Activated CD4-positive, alpha-beta T cell treated with anti-CD3 and anti-CD28 coated beads for 4 hours (primary cell): ENCODE data around the gene ITGA7.

Experiments used
- DNase-seq, 2 donors: peaks; one replicate each; pipeline ENCODE4 v3.0.0-alpha.2; 2020

The ITGA7 gene, protein sequence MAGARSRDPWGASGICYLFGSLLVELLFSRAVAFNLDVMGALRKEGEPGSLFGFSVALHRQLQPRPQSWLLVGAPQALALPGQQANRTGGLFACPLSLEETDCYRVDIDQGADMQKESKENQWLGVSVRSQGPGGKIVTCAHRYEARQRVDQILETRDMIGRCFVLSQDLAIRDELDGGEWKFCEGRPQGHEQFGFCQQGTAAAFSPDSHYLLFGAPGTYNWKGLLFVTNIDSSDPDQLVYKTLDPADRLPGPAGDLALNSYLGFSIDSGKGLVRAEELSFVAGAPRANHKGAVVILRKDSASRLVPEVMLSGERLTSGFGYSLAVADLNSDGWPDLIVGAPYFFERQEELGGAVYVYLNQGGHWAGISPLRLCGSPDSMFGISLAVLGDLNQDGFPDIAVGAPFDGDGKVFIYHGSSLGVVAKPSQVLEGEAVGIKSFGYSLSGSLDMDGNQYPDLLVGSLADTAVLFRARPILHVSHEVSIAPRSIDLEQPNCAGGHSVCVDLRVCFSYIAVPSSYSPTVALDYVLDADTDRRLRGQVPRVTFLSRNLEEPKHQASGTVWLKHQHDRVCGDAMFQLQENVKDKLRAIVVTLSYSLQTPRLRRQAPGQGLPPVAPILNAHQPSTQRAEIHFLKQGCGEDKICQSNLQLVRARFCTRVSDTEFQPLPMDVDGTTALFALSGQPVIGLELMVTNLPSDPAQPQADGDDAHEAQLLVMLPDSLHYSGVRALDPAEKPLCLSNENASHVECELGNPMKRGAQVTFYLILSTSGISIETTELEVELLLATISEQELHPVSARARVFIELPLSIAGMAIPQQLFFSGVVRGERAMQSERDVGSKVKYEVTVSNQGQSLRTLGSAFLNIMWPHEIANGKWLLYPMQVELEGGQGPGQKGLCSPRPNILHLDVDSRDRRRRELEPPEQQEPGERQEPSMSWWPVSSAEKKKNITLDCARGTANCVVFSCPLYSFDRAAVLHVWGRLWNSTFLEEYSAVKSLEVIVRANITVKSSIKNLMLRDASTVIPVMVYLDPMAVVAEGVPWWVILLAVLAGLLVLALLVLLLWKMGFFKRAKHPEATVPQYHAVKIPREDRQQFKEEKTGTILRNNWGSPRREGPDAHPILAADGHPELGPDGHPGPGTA

DNA sequence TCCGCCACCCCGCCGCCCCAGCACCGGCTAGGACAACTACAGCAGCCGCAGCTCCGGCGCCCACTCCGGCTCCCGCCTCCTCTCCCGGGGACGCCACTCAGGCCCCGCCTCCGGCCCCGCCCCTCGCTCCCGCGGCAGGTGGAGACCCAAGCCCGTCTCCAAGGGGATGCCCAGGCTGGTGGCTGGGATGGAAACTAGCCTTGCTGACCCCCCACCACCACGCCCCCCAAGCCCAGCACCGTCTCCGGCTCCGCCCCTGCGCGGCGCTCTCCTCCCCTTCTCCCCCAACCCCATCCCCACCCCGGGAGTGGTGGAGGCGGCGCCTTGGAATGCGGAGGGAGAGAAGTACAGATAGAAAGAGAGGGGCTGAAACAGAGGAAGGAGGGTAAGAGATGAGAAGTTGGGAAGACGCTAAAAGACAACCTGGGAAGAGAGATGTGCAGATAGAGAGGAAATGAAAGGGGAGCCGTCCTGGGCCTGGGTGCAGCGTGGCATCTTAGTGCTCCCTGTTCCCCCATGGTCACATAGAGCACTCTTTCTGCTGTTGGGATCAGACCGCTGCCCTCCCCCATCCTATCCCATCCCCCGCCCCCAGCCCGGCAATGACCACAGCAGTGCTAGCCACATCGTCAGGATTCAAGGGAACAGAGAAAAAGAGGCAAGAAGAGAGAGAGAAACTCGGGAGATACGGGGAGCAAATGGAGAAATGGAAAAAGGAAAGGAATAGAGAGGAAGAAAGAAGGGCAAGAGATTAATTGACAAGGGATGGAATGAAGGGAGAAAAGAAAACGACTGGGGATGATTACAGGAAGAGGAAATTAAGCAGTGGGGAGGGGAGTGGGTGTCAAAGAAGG is at the start of gene ITGA7:
Gene ITGA7 (minus strand): TSS at position 64 of the 854 bp plus-strand sequence. CDS start 222 bp downstream, outside the sequence.
- peak; percentile 66 to 70 for DNase-seq

DNA sequence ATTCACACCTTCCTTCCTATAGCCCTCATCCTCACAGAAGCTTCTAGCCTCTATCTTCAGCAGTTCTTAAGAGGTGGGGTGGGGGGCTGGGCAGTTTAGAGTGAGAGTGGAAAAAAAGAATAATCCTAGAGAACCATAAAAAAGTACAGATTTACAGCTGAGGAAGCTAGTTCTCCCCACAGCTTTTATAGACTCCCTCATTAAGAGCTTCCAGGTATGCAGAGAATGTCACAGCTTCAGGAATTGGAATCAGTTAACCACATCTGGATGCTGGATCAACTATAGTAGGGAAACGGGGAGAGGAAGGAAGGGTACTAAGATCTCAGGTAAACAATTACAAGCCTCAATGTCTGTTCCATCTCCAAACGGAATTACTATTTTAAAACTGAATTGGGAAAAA is 47.5 kb upstream of the ITGA7 start:
- no peak for DNase-seq

DNA sequence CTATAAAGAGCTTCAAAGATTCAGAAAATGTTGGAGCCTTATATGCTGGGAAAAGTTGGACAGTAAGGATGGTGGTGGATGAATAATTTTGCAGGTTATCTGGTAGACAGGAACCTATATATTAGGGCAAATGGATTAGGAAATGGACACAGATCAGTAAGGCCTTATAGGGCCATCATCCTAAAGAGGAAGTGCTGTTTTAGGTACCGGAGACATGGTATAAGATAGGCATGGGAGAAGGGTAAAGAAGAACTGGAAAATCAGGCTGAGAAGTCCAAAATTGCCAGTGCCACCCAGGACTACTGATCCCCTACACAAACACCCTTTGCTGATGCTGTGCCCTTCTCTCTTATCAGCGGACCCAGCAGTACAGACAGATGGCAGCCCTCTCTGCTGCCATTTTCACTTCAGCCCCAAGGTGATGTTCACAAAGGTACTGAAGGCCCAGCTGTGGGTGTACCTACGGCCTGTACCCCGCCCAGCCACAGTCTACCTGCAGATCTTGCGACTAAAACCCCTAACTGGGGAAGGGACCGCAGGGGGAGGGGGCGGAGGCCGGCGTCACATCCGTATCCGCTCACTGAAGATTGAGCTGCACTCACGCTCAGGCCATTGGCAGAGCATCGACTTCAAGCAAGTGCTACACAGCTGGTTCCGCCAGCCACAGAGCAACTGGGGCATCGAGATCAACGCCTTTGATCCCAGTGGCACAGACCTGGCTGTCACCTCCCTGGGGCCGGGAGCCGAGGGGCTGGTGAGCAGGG is 40.7 kb upstream of the ITGA7 start:
- DNase-seq, result no peak

DNA sequence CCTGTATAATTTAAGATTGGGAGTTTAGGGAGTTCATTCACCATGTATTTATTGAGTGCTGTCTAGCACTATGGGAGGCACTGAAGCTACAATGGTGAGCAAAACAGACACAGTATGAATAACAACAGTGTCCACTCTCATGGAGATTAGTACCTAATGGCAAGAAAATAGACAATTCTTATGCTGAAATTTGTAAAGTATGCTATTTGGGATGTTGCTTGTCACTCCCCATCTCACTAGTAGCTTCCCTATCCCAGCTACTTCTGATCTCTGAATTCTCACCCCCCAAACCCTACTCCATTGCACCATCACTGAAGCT is 39.2 kb upstream of the ITGA7 start:
- DNase-seq, result no peak

DNA sequence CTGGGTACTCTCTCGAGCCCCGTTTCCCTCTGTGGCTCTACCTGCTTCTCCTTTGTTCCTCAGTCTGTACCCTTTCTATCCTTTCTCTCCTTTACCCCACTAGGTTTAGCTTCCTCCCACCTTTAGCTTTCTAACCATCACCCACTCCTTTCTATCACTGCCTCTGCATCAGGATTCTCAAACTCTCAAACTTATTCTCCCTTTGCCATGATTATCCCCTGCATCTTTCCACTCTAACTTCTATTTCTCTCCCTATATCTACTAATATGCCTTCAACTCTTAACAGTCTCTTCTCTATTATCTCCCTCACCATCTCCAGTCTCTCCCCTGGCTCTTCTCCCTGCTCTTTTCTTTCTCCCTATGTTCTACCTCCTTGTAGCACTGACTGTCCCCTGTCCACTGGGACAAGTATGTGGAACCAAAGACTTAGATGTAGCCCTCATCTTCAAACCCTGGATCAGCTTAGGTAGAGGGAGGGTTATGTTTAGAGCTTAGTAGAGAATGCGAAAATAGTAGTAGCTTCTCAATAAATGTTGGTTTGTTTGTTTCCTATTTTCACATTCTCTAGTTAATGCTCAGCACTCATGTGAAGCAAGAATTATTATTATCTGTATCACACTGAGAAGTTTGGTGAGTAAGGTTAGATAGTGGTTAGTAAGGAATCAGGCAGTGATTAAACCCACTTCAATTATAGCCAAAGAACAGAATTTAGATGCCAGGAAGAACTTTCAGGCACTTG is 38.6 kb upstream of the ITGA7 start:
- no peak for DNase-seq

DNA sequence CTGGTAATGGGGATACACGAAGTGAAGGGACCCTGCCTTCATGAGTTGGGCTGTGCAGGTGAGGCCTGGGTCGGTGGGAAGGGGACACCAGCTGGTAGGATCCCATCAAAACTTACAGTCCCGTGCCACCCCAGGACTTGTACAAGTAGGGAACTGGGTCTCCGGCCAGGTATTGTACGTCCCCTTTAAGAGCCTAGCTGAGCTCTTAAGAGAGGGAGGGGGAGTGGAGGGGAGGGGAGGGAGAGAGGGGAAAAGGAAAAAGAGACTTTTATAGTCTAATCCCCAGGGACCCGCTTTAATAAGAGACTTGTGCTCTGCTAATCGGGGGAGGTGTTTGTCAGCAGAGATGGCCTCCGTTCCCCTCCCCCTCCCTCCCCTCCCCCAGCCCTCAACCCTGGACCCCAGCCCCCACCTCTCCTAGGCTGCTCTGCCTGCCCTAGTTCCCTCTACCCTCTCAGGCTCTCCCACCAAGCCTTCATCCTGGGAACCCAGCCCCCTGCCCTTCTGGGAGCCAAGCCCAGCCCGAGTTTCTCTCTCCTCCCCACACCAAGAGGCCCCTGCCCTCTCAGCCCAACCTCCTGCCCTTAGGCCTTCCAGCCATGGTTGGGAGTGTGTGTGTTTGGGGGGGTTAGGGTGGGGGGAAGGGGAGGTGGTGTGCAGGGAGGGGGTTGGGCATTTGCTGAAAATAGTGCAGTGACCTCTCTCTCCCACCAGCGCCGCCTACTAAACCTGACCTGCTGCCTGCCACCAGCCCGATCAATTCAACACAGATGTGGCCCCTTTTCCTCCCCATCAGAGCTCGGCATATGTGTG is 37.9 kb upstream of the ITGA7 start:
- DNase-seq, result no peak

DNA sequence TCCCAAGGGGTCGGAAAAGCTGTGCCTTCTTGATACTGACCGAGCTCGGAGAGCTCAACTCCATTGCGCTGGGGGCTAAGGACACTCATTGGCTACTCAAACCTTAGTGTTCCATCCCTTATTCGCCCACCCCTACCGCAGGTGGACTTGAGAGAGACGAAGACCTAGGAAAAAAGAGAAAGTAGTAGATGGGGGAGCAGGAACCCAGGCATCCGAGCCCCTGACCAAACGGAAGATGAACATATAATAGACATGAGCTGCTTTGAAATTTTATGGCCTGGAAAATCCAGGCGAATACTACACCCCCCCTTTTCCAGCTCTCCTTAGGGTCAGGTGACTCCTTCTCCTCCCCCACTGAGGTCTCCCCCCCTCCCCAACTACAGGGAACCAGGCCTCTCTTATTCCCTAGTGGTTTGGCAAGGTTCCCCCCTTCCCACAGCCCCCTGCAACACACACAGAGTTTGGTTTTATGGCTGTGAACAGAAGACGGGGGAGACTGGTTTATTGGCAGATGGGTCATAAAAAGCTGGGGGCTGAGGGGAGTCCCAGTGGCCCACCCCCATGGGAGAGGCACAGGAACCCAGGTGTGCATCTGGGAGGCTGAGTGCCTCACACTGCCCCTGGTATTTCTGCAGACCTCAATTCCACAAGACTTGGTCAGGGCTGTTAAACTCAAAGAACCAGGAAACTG is 36.8 kb upstream of the ITGA7 start:
- no peak for DNase-seq

DNA sequence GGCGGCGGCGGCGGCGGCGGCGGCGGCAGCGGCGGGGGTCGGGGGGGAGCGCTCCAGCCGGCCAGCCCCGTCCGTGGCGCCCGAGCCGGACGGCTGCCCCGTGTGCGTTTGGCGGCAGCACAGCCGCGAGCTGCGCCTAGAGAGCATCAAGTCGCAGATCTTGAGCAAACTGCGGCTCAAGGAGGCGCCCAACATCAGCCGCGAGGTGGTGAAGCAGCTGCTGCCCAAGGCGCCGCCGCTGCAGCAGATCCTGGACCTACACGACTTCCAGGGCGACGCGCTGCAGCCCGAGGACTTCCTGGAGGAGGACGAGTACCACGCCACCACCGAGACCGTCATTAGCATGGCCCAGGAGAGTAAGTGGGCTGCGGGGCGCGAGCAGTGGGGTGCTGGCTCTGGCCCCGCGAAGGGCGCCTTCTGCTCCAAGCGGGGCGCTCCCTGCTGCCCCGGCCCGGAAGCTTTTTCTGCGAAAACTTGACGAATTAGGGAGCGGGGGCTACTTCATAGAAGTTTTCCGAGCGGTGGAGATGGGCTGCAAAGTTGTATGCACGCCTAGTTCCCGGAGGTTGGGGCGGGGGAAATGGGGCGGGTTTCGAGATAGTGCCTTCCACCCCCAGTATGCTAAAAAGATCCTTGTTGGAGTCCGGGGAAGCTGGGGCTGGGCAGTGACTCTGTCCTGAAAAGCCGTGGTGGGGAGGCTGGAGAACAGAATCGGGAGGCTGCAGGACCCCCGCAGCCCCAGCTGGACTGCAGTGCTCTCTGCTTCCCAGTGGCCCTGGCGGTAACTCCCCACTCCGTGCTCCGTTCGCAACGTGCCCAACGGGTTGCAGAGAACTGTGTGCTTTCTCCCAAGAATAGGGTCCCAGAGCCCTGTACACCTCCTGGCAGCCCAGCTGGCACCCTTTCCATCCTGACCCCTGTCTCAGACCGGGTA is 36.0 kb upstream of the ITGA7 start:
- DNase-seq, result peak; percentile 33 to 37

DNA sequence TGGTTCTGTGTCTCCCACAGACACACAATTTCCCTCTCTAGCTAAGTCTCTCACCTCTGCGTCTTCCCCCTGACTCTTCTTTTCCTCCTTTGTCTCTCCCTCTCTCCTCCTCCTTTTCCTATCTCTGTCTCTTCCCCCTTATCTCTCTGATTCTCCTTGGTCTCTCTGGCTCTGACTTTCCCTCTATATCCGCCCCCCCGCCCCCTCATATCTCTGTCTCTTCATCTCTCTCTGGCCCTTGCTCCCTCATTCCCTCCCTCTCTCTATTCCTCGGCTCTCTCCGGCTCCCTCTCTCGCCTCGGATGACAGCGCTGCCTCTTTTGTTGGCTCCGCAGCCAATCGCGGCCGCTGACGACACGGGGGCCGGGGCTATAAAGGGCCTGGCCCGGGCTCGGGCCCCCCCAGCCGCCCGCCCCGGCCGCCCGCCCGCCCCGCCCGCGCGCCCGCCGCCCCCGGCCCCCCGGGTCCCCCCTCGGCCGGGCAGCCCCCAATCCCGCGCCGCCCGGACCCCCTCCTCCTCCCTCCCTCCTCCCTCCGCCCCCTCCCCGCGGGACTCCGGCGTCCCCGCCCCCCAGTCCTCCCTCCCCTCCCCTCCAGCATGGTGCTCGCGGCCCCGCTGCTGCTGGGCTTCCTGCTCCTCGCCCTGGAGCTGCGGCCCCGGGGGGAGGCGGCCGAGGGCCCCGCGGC is 35.2 kb upstream of the ITGA7 start, which contains the start of gene GDF11:
Gene GDF11 (plus strand): TSS at position 404 of the 687 bp plus-strand sequence. CDS start 195 bp downstream, at position 599.
- peak; percentile 64 to 71 for DNase-seq

DNA sequence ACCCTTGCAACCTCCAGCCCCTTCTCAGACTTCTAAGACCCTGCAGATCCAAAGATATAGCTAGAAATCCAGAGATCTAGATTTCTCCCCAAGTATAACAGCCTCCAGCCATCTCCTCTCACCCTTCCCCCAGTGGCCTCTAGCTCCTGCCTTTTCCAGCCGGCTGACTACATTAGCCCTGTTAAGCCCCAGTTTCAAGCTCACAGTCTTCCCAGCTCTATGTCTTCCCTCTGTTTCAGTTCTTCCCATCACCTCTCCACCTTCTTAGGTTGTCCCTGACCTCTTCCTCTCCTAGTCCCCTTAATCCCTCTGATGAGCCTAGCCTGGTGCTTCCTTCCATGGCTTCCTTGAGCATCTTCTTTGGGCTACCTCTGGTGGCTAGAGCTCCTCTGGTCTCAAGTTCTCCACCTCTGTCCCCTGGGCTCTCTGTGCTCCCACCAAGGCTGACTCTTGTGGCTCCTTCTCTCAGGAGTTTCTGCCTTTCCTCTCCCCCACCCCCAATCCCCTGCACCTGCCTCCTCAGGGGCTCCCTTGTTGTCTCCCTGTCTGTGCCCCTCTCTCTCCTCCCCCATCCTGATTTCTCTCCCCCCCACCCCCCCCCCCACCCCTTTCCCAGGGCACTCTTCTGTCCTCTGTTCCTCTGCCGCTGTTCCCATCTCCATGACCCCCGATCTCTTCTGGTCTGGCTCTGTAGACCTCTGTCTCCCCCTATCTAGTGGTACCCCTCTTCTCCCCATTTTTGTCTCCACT is 34.4 kb upstream of the ITGA7 start:
- DNase-seq, result no peak

DNA sequence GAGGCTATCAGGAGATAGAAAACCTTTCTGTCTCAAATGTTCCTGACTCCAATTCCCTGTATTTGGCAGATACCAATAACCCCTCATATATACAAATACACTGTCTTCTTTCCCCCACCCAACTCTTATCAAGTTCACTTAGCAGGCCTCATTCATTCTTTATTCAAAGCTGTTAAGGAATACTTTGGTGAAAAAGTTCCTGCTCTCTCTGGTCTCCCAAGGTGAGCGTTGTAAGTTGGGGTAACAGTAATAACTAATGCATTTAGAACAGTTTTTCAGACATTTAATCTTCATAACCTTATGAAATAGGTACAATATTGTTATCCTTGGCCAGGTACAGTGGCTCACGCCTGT is 31.3 kb upstream of the ITGA7 start:
- DNase-seq, result no peak

DNA sequence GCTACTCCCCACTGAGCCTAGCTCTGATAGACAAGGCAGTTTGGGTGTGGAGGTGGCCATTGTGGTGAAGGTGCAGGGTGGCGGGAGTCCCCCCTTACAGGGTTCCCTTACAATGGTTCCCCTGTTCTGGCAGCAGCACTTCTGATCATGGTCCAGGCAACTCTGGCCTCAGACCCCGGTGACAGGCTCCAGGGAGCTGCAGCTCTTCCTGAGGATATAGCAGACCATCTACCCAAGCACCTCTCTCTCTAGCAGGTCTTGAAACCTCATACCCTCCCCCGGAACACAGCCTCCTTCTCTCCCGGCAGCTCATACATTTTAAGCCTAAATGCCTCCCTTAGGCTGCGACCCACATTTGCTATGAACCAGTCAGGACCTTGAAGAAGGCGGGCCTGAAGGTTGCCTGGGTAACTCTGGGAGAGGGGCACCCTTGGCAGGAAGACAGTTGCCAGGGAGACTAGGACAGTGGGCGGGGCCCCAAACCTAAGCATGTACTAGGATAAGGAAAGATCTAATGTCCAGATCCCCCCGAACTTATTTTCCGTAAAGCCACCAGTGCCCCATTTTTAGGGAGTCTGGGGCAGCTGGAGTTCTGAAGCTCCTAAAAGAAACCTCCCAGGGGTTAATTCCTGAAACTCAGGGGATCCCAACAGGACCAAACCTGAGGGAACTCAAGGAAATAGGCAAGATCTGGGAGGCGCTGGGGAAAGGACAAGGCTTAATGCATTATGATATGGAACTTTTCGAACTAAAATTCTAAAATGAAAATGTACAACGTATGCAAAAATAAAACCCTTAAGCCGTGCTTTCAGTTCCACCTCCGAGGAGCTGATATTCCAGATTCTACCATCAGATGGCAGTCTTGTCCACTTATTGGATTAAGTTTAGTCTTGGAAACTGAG is 30.7 kb upstream of the ITGA7 start:
- DNase-seq, result peak; percentile 72 to 89

DNA sequence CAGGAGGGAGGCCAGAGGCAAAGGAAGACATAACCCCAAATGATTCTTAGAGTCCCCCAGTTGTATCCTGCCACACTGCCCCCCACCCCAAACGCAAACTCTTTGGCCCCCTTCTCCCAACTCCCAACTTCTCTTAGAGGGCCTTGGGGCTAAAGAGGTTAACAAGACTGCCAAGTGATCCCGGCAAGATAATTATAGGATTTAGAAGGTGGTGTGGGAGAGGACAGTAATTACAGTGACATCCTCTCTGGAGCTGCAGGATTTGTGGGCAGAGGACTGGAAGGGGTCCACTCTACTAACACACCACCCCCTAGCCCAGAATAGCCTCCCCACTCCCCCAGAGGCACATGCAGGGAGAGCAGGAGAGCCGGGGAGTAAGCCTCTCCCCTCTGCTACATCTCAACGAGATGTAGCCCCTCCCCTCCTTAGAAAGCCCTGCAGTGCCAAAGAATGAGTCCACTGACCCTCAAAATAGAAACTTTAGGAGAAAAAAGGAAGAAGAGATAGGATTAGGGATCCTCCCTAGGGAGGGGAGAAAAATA is 29.9 kb upstream of the ITGA7 start:
- DNase-seq, result no peak

DNA sequence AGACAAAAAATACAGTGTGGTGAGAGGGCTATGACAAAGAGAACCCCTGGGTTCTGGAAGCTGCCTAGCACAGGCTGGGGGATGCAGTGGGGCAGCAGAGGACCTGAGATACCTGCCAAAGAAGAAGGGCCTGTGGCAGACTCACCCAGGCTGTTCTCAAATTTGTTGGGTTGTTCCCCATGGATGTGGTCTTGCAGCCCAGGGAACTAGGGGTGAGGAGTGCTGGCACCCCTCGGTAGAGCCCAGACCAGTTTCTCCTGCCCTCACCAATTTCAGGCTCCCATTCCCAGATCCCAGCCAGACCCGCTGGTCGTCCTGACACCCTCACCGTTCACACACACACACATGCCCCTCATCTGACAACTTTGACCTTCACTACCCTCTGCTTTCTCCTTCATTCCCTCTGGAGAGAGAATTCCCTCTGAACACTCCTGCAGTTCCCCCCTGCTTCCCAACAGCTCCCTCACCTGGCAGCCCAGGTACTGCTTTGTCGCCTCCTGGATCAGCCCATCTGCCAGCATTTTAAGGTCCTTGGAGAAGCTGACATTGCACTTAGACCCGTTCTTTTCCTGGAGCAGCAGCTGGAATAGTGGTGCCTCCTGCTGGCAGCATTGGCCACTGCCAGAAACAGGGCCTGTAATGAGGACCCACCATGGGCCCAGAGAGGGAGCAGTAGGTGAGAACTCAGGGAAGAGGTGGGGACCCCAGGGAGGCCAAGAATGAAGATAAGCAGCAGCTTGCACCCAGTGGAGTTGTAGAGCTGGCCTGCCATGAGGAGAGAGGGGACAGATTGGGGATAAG is 29.3 kb upstream of the ITGA7 start:
- peak; percentile 49 to 51 for DNase-seq

DNA sequence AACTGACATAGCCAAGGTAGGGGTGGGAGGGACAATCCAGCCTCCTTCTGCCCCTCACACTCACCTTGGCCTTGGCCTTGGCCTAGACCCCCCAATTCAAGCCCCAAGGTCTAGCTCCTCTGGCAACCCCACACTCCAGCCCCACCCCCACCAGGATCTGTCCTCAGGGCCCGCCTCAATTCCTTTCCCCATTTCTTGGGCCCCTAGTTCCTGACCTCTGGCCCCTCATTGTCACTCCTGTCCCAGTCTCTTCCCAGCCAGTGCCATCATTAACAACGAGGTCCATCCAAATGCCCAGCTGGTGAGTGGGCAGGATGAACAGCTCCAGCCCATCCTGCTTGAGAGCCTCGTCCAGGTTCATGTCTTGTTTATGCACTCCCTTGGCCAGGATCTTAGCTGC is 28.4 kb upstream of the ITGA7 start:
- DNase-seq, result no peak
